NCI-H748 treated with DMSO at 0.1 percent for 48 hours (cell line): ENCODE data around the gene FARS2.

ENCODE experiments used
- DNase-seq: peaks from one replicate; lab custom pipeline; 2025; lab: John Stamatoyannopoulos, UW

FARS2 gene

DNA sequence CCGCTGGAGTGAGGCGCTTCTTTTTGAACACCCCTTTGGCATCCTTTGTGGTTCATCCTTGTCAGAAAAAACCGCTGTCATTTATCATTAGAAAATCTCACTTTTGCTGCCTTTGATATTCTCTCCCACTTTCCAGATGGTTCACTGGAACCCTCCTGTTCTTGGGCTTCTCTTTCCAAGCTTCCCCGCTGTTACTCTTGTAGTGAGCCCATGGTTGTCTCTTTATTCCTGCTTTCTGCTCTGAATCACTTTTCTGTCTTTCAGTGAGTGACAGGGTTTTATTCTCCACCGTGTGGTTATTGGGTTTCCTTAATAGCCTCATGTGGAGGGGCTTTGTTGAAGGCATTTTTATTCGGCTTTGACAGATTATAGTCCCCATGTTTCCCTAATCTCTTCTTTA, 117.0 kb downstream of the FARS2 start:
- DNase-seq = no peak

DNA sequence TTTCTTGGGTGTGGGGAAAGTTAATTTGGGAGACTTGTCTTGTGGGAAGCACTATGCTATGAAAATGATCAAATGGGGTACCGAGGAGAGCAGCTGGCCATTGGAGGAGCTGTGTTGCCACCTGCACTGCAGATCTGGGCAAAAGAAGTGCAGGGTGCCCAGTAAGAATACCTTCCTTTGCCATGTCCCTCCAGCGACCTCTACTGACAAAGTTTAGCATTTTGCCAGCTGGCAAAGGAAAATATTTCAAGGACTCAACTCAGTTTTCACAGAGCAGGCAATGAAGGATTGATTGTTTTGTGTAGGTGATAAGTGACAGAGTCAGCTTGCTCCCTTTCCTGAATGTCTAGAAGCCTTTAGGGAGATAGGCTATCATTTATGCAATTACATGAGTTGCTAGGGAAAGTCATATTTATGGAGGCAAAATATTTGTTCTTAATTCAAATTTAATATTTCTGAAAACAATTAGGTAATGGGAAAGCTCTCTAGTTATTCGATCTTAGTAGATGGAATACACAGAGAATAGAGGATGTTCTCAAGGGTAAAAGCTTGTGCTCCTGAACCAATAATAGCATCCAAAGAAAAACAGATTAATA, 118.4 kb downstream of the FARS2 start:
- DNase-seq = peak; percentile 32

DNA sequence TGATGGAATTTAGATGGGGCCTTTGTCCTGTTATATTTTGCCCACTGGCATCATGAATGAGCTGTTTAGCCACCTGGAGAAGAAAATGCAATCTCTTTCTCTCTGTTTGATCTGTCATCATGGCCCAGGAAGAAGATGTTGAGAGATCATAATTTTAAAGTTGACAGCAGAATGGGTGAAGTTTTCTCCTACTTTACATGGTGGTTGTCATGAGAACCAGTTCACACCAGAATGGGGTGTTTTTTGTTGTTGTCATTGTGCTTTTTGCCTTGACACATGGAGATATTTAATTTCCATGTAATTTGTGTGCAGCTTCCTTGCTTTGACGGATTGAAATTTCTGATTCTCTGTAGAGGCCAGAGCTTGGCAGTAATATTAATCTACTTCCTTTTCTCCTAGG, 122.5 kb downstream of the FARS2 start:
- no peak for DNase-seq

DNA sequence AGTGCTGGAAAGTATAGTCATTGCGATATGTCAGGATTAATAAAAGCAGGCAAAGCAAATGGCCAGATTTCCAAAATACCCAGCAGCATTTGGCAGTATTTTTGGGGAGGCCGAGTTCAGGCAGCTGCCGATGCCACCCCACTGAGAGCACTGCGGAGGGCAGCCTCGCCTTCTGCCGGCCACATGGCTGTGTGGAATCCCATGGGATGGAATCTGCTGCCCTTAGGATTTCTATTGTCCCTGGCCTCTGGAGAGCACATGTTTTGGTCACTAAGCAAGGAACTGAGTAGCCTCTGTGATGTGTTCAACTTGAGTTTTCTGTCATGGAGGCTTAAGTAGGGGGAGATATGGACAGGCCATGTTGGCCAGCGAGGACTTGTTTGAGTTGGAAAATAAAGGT, 123.0 kb downstream of the FARS2 start:
- DNase-seq = no peak

DNA sequence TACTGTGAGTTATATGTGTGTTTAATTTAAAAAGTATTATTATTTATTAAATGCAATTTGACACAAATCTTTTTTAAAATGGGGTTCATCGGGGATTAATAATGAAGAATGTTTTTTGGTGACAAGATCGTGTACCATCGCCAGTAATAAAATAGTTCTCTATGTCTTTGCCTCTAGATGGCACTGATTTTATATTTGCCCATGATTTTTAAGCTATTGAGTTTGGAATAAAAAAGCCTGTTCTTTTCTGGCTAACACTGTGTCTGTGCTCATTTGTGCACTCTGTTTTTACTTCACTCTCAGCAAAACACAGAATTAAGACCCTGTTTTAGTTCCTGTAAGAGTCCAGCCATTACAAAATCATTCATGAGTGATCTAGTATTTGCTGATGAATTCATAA, 127.0 kb downstream of the FARS2 start:
- no peak for DNase-seq

DNA sequence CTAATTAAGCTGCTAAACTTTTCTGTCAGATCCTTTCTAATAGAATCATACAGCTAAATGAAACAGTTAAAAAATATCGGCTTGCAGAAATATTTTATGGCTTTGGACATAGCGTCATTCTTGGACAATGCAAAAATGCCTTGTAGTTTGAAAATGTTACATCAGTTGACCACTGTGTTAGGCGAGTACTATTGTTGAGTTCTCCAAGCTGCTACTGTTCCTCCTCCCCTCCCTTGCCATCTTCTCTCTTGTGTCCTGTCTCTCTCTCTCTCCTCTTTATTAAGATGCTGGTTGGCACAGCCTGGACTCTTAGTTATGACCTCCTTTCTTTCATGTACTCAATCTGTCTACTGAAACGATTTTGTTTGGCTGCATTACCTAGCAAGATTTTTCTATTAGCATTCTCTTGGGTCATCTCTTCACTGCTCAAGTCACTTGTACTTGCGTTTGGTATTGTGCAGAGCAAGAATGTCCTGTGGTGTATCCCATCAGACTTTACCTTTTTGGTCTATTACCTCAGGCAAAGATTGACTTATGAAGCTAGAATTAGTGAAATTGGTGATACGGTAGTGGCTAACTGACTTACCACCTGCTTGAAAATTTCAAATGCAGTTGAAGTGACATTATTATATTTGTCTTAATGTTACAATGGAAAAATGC, 127.9 kb downstream of the FARS2 start:
- DNase-seq = no peak

DNA sequence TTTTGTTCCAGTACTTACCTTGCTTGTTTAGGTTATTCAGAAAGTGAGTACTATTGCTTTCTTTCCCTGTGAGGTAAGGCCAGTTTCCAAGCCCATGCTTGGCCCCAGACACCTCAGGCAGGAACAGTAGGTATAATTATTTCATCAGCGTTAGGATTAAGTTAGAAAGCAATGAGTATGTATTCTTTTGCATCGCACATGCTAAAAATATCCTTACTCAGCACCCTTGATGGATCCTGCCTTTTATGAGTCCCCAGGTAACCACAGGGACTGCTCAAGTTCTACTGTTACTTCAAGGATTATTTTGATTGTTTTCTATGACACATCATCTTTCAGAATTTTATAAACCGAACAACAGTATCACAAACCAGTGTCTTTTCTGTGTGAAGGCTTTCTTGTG, 128.9 kb downstream of the FARS2 start:
- DNase-seq = no peak

DNA sequence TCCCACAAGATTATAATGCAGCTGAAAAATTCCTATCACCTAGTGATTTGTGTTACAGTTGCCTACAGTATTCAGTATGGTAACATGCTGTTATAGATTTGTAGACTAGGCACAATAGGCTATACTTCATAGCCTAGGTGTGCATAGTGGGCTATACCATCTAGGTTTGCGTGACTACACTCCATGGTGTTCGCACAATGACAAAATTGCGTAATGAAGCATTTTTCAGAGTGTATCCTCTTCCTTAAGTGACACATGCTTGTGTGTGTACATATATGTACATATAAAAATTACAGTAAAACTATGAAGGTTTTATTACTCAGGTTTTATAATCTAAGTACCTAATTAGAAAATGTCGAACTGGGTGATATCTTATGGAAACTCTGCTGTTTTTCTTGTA, 133.0 kb downstream of the FARS2 start:
- no peak for DNase-seq

DNA sequence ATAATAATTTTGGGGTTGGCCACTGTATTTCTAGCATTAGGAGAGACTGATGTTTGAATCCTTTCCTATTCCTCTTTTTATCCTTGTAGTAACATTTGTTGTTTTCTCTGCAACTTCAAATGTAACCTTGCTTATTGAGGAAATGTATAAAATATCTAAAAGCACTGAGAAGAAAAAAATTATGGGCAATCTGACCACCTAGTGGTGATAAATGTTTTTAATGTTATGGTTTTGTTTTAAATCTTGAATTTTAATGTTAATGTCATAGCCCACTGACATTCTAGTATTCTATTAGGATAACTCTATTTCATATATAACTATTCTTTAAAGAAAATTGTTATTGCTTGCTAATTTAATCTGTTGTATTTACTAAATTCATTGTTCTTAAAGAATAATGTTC, 134.4 kb downstream of the FARS2 start:
- no peak for DNase-seq

DNA sequence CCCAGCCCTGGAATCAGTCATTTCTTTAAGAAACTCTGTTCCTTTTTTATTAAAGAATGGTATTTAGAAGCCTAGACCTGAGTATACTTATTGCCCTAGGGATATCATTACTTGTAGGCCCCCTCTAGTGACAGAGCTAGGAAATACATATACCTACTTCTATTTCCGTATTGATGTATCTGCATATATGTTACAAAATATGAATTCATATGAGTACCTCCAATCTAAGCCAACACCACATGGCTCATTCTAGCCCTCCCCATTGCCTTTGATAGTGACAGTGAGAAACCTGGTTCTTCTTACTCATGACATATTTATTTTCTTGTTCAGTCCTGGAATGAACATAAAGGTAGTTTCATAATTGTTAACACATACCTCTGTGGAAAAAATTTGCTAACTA, 137.2 kb downstream of the FARS2 start:
- DNase-seq = peak; percentile 29

DNA sequence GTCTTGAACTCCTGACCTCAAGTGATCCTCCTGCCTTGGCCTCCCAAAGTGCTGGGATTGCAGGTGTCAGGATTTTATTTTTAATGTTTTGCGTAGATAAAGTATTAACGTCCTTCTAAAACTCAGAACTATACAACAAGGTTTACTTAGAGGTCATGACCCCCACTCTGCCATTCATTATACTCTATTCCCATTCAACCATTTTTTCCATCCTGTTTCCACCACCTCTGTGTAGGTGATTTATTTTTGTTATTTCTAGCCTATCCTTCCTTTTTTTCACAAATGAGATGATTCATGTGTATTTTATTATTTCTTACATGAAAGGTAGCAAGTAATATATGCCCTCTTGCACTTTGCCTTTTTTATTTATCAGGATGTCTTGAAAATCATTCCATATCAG, 138.1 kb downstream of the FARS2 start:
- DNase-seq = no peak

DNA sequence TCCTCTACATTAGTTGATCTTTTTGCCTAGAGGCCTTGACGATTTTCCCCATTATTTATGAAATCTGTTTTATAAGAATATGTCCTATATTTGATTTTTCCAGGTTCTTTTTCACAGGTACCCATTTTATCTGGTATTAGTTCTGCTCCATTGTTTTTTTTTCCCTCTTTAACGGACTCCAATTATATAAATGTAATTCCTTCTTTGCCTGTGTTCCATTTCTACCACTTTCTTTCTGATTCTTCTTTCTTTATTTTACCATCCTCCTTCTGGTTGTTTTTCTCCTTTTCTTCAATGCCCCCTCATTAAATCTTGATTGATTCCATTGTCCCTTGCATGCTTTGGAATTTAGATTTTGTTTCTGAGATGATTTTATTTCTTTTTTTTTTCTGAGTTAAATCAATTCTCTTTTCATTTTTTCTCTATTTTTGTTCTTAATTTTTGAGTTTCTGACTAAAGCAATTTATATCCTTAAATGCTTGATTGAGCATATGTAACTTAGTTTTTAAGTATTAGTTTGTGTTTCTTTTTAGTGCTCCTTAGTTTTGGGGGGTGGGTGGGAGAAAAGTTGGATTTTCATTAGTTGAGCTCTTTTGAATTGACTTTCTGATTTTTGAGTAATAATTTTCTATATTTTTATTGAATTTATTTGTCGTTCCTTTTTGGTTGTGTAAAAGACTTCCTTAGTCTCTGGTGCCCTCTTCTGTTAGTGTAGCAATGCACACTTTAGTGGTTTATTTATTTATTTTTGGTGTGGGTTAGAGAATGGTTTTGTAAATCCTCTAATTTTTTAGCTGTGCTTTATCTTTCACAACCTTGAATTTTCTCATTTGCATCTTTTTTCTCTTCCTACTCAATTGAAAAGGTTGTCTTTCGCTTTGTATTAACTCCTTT, 140.8 kb downstream of the FARS2 start:
- no peak for DNase-seq

DNA sequence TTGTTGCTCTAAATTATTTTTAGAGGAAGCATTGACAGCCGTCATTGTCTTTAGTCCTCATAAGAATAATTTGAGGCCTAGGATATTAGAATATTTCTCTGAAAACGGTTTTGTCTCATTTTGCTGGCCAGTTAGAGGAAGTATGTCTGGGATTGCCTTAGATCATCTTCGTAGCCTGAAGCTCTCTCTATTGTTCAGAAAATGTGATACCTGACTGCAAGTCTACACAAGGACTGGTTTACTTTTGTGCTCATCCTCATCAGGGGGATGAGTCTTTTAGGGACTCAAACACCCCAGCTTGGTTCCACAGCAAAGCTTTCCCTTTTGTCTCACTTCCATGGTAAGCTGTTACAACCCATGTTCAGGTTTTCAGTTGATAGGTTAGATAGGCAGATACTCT, 141.8 kb downstream of the FARS2 start:
- no peak for DNase-seq

DNA sequence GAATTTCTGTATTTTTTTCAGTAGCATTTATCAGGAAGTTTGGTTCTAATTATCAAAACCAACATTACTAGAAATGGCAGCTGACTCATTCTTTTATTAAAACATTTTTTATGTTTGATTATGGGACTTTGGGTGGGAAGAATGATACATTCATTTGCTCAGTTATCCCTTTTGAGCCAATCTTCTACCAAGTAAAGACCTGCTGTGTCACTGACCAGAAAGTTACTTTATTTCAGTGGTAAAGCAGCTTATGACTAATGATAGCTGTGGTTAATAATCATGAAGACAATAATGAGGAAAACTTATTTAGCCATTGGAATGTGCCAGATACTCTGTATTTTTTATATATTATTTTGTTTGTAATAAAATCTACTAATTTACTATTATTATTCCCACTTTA, 142.3 kb downstream of the FARS2 start:
- DNase-seq = no peak

DNA sequence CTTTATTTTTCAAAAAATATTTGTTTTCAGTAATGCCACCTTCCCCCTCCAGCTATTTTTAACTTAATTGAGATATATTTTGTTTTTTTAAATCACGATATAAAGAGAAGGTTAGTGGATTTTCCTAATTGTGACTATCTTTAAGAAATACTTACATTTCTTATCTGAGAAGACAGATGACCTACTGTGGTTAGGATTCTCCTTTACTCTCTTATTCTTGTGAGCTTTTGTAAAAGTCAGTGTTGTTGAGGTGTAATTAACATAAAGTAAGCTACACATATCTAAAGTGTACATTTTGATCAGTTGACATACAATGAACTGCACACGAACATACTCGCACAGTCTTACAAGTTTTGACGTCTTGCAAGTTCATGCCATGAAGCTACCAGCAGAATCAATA, 144.7 kb downstream of the FARS2 start:
- DNase-seq = no peak

DNA sequence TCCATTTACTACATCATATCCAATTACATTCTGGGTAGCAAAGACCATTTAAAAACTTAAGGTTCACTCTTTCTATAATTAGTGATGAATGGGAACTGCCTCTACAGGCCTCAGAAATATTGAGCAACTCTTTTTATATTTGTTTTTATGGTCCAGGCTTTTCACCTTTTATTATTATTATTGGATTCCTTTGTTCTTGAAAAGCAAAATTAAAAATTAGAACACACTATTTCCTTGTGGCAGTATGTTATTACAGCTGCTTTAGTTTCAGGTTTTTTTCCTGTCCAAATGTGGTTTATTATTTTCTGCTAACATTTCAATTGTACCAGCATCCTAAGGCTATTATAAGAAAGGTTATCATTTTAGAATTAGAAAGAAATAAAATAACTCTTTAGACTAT, 150.1 kb downstream of the FARS2 start:
- DNase-seq = no peak

DNA sequence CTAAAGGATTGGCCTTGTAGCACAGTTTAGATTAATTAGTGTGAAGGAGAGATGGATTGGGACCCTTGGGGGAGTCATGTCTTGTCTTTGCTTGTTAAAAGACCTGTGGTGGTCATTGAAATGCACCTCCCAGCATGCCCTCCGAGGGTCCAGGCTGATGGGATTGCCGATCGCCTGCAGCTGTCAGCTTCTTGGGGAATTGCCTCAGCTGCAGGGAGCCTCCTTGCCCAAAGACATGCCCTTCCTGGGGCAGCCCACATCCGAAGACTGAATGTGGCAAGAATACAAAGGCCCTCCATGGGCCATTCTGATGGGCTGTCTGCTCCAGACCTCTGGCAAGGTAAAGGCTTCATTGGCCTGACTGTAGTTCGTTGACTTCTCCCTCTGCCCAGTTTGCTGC, 150.7 kb downstream of the FARS2 start:
- DNase-seq = no peak

DNA sequence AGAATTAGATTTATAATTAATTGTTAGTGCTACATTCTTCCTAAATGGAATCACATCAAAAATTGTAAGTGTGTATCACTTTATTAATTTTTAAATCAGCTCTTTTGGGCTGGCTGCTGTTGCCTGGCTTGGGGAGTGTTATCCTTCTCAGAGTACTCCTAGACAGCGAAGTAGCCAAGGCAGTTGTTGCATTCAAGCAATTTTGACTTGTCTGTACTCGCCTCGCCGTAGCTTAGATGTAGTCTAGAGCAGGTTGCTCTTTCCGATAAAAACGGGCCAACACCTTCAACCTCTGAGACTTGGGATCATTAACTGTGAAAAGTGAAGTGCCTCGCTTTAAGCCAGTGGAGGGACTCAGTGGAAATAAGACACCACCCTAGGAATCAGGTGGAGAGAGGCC, 151.3 kb downstream of the FARS2 start:
- no peak for DNase-seq

DNA sequence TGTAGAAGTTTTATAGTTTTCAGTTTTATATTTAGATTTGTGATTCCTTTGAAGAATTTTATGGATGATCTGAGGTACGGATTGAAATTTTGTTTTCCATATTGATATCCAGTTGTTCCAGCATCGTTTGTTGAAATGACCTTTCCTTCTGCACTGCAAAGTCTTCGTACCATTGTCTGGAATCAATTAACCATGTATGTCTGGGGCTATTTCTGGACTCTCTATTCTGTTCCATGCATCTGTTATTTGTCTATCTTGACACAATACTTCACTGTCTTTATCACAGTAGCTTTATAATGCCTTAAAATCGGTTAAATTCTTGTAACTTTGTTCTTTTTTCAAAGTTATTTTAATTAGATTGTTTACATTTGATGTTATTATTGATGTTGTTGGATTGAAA, 154.9 kb downstream of the FARS2 start:
- DNase-seq = no peak

DNA sequence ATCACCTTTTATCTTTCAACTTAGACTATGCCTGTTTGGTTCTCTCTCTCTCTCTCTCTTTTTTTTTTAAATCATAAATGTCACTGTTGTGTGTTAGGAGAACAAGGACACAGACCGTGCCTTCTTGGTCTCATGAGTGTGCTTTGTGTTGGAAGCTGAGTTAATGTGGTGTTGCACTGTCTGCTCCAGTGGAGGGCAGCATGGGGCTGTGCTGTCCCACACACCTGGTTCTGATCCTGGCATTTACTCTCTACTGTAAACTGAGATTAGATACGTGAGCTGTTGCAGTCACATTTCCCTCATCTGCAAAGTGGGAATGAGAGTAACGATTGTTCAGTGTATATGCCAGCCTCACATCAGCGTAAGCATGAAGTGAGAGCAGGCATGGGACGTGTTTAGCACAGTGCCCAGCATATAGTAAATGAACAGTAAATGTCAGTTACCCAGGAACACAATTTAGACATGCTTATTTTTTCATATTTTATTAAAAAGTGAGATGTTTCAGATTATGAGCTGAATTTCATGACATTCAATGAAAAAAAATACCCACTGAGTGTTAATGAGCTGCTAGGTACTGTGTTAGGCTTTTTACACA, 161.1 kb downstream of the FARS2 start:
- DNase-seq = peak; percentile 81

DNA sequence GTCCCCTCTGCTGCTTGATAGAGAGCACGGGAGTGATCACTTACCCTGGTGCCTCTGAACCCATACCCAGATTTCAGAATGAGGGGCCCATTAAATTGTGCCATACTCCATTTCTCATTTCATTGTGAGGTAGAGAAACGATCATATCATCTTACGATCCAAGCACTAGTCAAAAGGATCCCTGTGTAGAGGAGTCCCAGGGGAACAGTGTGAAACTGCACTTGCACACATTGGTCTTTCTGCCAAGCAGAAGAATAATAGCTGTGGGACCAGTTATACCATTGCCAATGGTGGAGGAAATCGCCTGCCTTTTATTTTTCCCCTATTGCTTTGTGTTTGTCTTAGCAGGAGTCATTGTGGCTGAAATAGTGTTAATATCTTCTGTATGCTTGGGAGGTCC, 161.9 kb downstream of the FARS2 start:
- no peak for DNase-seq

DNA sequence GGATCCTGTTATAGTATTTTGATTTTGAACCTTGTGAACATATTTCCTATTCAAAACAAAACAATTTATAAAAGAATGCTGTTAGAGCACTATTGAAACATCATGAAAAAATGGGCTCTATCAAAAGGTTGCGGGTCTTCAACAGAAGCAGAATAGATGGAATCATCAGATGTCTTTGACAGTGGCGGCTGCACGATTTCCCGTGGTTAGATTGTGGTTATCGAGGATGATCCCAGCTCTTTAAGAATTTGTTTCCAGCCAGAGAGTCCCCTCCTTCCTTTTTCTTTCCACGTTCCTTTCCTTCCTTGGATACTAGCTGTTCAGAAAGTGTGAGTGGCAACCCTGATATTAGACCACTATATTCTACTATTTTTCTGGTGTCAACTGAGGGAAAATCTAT, 163.4 kb downstream of the FARS2 start:
- DNase-seq = no peak

DNA sequence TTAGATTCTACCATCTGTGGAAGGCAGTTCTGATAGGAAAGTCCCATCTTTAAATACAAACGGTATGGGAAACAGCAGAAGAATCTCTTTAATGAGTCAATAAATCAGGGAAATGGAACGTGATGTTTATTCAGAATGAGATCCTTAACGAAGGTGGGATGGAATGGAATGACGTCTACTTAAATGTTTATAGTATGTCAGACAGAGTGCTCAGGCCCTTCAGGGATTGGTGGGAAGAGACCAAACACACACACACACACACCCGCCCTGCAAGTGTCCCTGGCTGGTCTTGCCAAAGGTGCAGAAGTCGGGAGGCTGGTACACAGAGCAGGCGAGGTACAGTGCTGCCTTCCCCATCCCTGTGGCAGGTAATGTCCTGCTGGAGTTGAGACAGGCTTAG, 164.0 kb downstream of the FARS2 start:
- no peak for DNase-seq
